ENCODE measurements around the gene UGGT2.

The UGGT2 gene

GRCh38 chr13:96089749-96090239 lies 36.6 kb upstream of the UGGT2 start, which contains the start of gene HS6ST3:
HS6ST3 (plus strand) TSS chr13:96090107.
- no peak for TF ChIP-seq CTCF (conservative IDR thresholded peaks at IDR 0.05; ENCODE audit: low read depth, low read length)
- no peak for DNase-seq (ENCODE audit: low read depth)
- H3K4me3 ChIP-seq (ENCODE audit: low read length) = peak within 1 kb of the TSS; percentile 52

GRCh38 chr13:96089139-96089538 lies 35.9 kb upstream of the UGGT2 start:
- peak overlapping the region; percentile 52 for H3K4me3 ChIP-seq (ENCODE audit: low read length)
- no peak for DNase-seq (ENCODE audit: low read depth)
- TF ChIP-seq CTCF (conservative IDR thresholded peaks at IDR 0.05; ENCODE audit: low read depth, low read length) = no peak

GRCh38 chr13:96086736-96087135 lies 33.5 kb upstream of the UGGT2 start:
- no peak overlapping the region for H3K4me3 ChIP-seq (ENCODE audit: low read length)
- TF ChIP-seq CTCF (conservative IDR thresholded peaks at IDR 0.05; ENCODE audit: low read depth, low read length) = no peak
- no peak for DNase-seq (ENCODE audit: low read depth)

GRCh38 chr13:96082640-96083039 lies 29.4 kb upstream of the UGGT2 start:
- no peak overlapping the region for H3K4me3 ChIP-seq (ENCODE audit: low read length)
- no peak for TF ChIP-seq CTCF (conservative IDR thresholded peaks at IDR 0.05; ENCODE audit: low read depth, low read length)
- DNase-seq (ENCODE audit: low read depth) = no peak

GRCh38 chr13:96081888-96082287 lies 28.7 kb upstream of the UGGT2 start:
- H3K4me3 ChIP-seq (ENCODE audit: low read length) = no peak overlapping the region
- TF ChIP-seq CTCF (conservative IDR thresholded peaks at IDR 0.05; ENCODE audit: low read depth, low read length) = no peak
- no peak for DNase-seq (ENCODE audit: low read depth)

GRCh38 chr13:96080676-96081075 lies 27.5 kb upstream of the UGGT2 start:
- no peak overlapping the region for H3K4me3 ChIP-seq (ENCODE audit: low read length)
- DNase-seq (ENCODE audit: low read depth) = no peak
- no peak for TF ChIP-seq CTCF (conservative IDR thresholded peaks at IDR 0.05; ENCODE audit: low read depth, low read length)

GRCh38 chr13:96075953-96076543 lies 22.8 kb upstream of the UGGT2 start:
- TF ChIP-seq CTCF (conservative IDR thresholded peaks at IDR 0.05; ENCODE audit: low read depth, low read length) = peak; percentile 71
- H3K4me3 ChIP-seq (ENCODE audit: low read length) = no peak overlapping the region
- DNase-seq (ENCODE audit: low read depth) = no peak
